HepG2 (cell line): ENCODE data around the gene LRRC8C. TPM values are rescaled to one million over a fixed set of nuclear protein-coding genes. Genes with fewer than 3 reads are reported as not detected.
"Not testable (repeated sequence)": the region's sequence is repeated elsewhere in the genome, so short reads cannot be mapped to it uniquely, and the experiment has no call there.

Source experiments
- ATAC-seq: fragments of 200-7000 bp; cut with Tn5 transposase; 3 replicates; pipeline ENCODE4 v1.9.1; 2020; ENCODE audit warnings: mild to moderate bottlenecking, moderate library complexity
- BruUV-seq: library from RNA; stranded (reverse); fragments of 400-500 nt; replicated peaks from 2 replicates; lab custom pipeline; 2021; lab: Mats Ljungman, UMichigan
- CTCF ChIA-PET: fragments of 300-600 bp; formaldehyde crosslinking; extraction: SDS; loops from one replicate; lab custom pipeline; 2021; ENCODE audit warnings: low total read pairs, inconsistent platforms, low intra/inter-chr PET ratio; lab: Yijun Ruan, JAX
- POLR2A ChIA-PET: fragments of 350-600 bp; sonication (Branson Sonifier 250); formaldehyde crosslinking; loops from one replicate; lab custom pipeline; 2020; ENCODE audit warnings: antibody characterized with exemption, inconsistent platforms; lab: Yijun Ruan, JAX
- DNase-seq: peaks from one replicate; pipeline ENCODE4 v3.0.0-alpha.2; 2015; ENCODE audit warnings: low spot score
- FAIRE-seq: peaks from 3 replicates; lab custom pipeline; 2011; peaks lifted over from hg19 to GRCh38; lab: Jason Lieb, UNC
- H2AFZ ChIP-seq: one replicate; pipeline ENCODE4 v1.6.1; 2011; ENCODE audit warnings: low read length, inconsistent platforms
- H3K27ac ChIP-seq: fragments of 300-600 bp; 3 replicates; pipeline ENCODE4 v1.8.0; 2011; ENCODE audit warnings: mixed run types, mild to moderate bottlenecking, mixed read lengths, low read length, inconsistent platforms; ENCODE audit not compliant: insufficient read depth; ENCODE audit errors: extremely low read length
- H3K27me3 ChIP-seq, 2 experiments: fragments of 200-600 bp in 1 of 2; 2 replicates in 1 of 2; 3 replicates in 1 of 2; pipeline versions ENCODE4 v1.6.0 to v1.8.0; 2011; ENCODE audit warnings: low read length in 2 of 2, mild to moderate bottlenecking in 2 of 2, moderate library complexity in 2 of 2, inconsistent platforms in 1 of 2; ENCODE audit not compliant: insufficient read depth in 2 of 2, control insufficient read depth in 1 of 2
- H3K36me3 ChIP-seq, 2 experiments: fragments of 200-600 bp in 1 of 2; replicated peaks in 1 of 2; 2 replicates in 1 of 2; 3 replicates in 1 of 2; pipeline versions ENCODE4 v1.5.1 to v1.8.0; 2011; ENCODE audit warnings: low read length in 2 of 2, inconsistent platforms in 1 of 2; ENCODE audit not compliant: insufficient read depth in 2 of 2, control insufficient read depth in 1 of 2
- H3K4me1 ChIP-seq: 2 replicates; pipeline ENCODE4 v1.5.1; 2012; ENCODE audit warnings: low read length, inconsistent platforms; ENCODE audit not compliant: insufficient read depth
- H3K4me2 ChIP-seq: 2 replicates; pipeline ENCODE4 v1.6.0; 2011; ENCODE audit warnings: low read depth, low read length, inconsistent platforms
- H3K4me3 ChIP-seq, 3 experiments: fragments of 200-600 bp in 1 of 3; sonication (generic), shearing (Covaris generic) in 1 of 3; replicated peaks in 1 of 3; 2 replicates each; pipeline ENCODE4 v1.5.1; 2011 to 2016; ENCODE audit warnings: low read length in 3 of 3, inconsistent platforms in 2 of 3, low read depth in 2 of 3, mild to moderate bottlenecking in 2 of 3, control low read depth in 1 of 3, mixed read lengths in 1 of 3; ENCODE audit not compliant: insufficient read depth in 1 of 3
- H3K79me2 ChIP-seq: one replicate; pipeline ENCODE4 v1.6.1; 2011; ENCODE audit warnings: low read length, inconsistent platforms; ENCODE audit not compliant: insufficient read depth
- H3K9ac ChIP-seq: 2 replicates; pipeline ENCODE4 v1.6.0; 2011; ENCODE audit warnings: mild to moderate bottlenecking, low read depth, low read length, inconsistent platforms; ENCODE audit not compliant: insufficient read depth
- H3K9me3 ChIP-seq: 2 replicates; pipeline ENCODE4 v1.5.1; 2012; ENCODE audit warnings: mild to moderate bottlenecking, low read length
- H4K20me1 ChIP-seq: 2 replicates; pipeline ENCODE4 v1.6.0; 2011; ENCODE audit warnings: inconsistent platforms, mild to moderate bottlenecking, low read length, moderate library complexity; ENCODE audit not compliant: insufficient read depth
- BCL6 ChIP-seq: IDR thresholded peaks from 2 replicates; pipeline ENCODE4 v1.6.1; 2016; ENCODE audit warnings: missing genetic modification reagents, missing compliant biosample characterization
- ETV5 ChIP-seq: IDR thresholded peaks from 2 replicates; pipeline ENCODE4 v1.6.1; 2018; ENCODE audit warnings: missing biosample characterization, missing genetic modification reagents, inconsistent platforms, borderline replicate concordance
- FOXO1 ChIP-seq: sonication (generic); formaldehyde crosslinking; IDR thresholded peaks from 2 replicates; pipeline ENCODE4 v1.4.0; 2020; ENCODE audit warnings: missing genetic modification reagents
- FOXP1 ChIP-seq, 2 experiments: fragments of 450-650 bp in 1 of 2; IDR thresholded peaks; 2 replicates each; pipeline ENCODE4 v1.6.1; 2017 to 2018; ENCODE audit warnings: antibody characterized with exemption in 1 of 2
- HMG20B ChIP-seq: conservative IDR thresholded peaks from 2 replicates; pipeline ENCODE4 v1.6.1; 2016; ENCODE audit warnings: missing genetic modification reagents, missing compliant biosample characterization
- ISL2 ChIP-seq: sonication (generic); formaldehyde crosslinking; IDR thresholded peaks from 2 replicates; pipeline ENCODE4 v1.5.0; 2020; ENCODE audit warnings: missing genetic modification reagents
- KDM2A ChIP-seq: sonication (generic); formaldehyde crosslinking; IDR thresholded peaks from 2 replicates; pipeline ENCODE4 v1.4.0; 2020; ENCODE audit warnings: low read depth, missing genetic modification reagents, borderline replicate concordance
- NCOA2 ChIP-seq: sonication (generic); formaldehyde crosslinking; IDR thresholded peaks from 2 replicates; pipeline ENCODE4 v1.8.0; 2022; ENCODE audit warnings: inconsistent platforms
- PPARG ChIP-seq: conservative IDR thresholded peaks from 2 replicates; pipeline ENCODE4 v1.6.1; 2016; ENCODE audit warnings: missing biosample characterization, missing genetic modification reagents
- ZMYM4 ChIP-seq: sonication (generic); formaldehyde crosslinking; IDR thresholded peaks from 2 replicates; pipeline ENCODE4 v1.8.1; 2023; ENCODE audit warnings: mild to moderate bottlenecking, missing genetic modification reagents
- ZNF878 ChIP-seq: sonication (generic); formaldehyde crosslinking; IDR thresholded peaks from 2 replicates; pipeline ENCODE4 v1.8.1; 2023; ENCODE audit warnings: mild to moderate bottlenecking, missing genetic modification reagents, moderate library complexity
- WGBS: methylation state at CpG from one replicate; pipeline ENCODE4 v1.1.6; 2017; ENCODE audit warnings: low lambda C conversion rate; 5-methylcytosine and 5-hydroxymethylcytosine counted together
- in situ Hi-C: cut with HindIII; loops from 2 replicates; pipeline ENCODE4 v1.10.0; 2017; ENCODE audit warnings: low pct_unique_long_range_greater_than_20kb; ENCODE audit not compliant: extremely low pct_ligation_motif_present
- intact Hi-C: fragments of 100-400 bp; cut with micrococcal nuclease; formaldehyde crosslinking; loops from one replicate; pipeline ENCODE4 v1.10.0; 2022; ENCODE audit not compliant: unreplicated experiment
- polyA plus RNA-seq, 8 experiments: library from polyadenylated mRNA; depleted of rRNA in 3 of 8; stranded (reverse) in 7 of 8; unstranded in 1 of 8; fragments of >200 nt; fragmentation: Illumina TruSeq in 4 of 8; extraction: Trizol in 4 of 8; gene quantifications; 2 replicates each; pipeline versions ENCODE4 v1.2.1 to v1.2.3, GENCODE V29; 2011 to 2016; ENCODE audit warnings: low read depth in 4 of 8, missing spikeins in 1 of 8, mixed read lengths in 1 of 8; ENCODE audit not compliant: insufficient read depth in 1 of 8
- total RNA-seq, 5 experiments: library from RNA; depleted of rRNA; stranded (reverse); fragments of >200 nt; fragmentation: Illumina TruSeq; extraction: Trizol; gene quantifications; 2 replicates each; pipeline ENCODE4 v1.2.3, GENCODE V29; 2016; ENCODE audit warnings: low read depth in 1 of 5
- TF ChIP-seq, protein P1 (sequence below): IDR thresholded peaks from 2 replicates; pipeline ENCODE4 v1.6.1; 2018; ENCODE audit warnings: missing genetic modification reagents, mild to moderate bottlenecking, missing compliant biosample characterization
- TF ChIP-seq, protein P2 (sequence below): sonication (generic); formaldehyde crosslinking; IDR thresholded peaks from 2 replicates; pipeline ENCODE4 v1.5.1; 2020; ENCODE audit warnings: mild to moderate bottlenecking, moderate library complexity, missing genetic modification reagents
- TF ChIP-seq, protein P3 (sequence below): sonication (generic); formaldehyde crosslinking; IDR thresholded peaks from 2 replicates; pipeline ENCODE4 v1.5.1; 2020; ENCODE audit warnings: mild to moderate bottlenecking, missing genetic modification reagents
- TF ChIP-seq, protein P4 (sequence below): IDR thresholded peaks from 2 replicates; pipeline ENCODE4 v1.6.1; 2016; ENCODE audit warnings: low read depth

Gene LRRC8C
- total and polyA plus RNA-seq, 2 of the 13 experiments (the other 11 are each of a cell fraction or from before 2014, with no cell fraction given): 0.22 to 0.32 TPM

- no peak for TF ChIP-seq FOXO1
Observed at GRCh38 chr1:89590341-89591080, 42.4 kb upstream of the LRRC8C start (continued).

DNA sequence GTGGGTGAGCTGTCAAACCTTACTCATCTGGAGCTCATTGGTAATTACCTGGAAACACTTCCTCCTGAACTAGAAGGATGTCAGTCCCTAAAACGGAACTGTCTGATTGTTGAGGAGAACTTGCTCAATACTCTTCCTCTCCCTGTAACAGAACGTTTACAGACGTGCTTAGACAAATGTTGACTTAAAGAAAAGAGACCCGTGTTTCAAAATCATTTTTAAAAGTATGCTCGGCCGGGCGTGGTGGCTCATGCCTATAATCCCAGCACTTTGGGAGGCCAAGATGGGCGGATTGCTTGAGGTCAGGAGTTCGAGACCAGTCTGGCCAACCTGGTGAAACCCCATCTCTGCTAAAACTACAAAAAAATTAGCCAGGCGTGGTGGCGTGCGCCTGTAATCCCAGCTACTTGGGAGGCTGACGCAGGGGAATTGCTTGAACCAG lies 40.0 kb upstream of the LRRC8C start:
- peaks cover 35% of the 10 kb centered on the region for H3K4me1 ChIP-seq
- H3K79me2 ChIP-seq; H3K9me3 ChIP-seq; H3K27me3 ChIP-seq; BruUV-seq; intact Hi-C loops; H2AFZ ChIP-seq; CTCF ChIA-PET; in situ Hi-C loops; H3K27ac ChIP-seq; H3K4me2 ChIP-seq; H3K9ac ChIP-seq; H3K36me3 ChIP-seq; H4K20me1 ChIP-seq; H3K4me3 ChIP-seq; TF ChIP-seq FOXP1 (IDR thresholded peaks at IDR 0.05): not testable (repeated sequence)
- ATAC-seq (peak; percentile 85), FAIRE-seq (peak; percentile 77), DNase-seq (peak; percentile 89)
- POLR2A ChIA-PET: interaction anchor here (0.9 to 1.0 kb wide), 2 partner anchors 69 to 601 kb away, joined by 3 read pairs; partner anchors contain the start of gene LRRC8B
- 36% methylated on average over 13 of the region's 13 CpGs for WGBS
- peak; percentile 69; the same call in 1 of the 2 replicates for TF ChIP-seq ISL2
- peak; percentile 75 for TF ChIP-seq ZMYM4 (CRISPR knock-in tag)
- TF ChIP-seq NCOA2: peak; percentile 74
- TF ChIP-seq, protein P1, sequence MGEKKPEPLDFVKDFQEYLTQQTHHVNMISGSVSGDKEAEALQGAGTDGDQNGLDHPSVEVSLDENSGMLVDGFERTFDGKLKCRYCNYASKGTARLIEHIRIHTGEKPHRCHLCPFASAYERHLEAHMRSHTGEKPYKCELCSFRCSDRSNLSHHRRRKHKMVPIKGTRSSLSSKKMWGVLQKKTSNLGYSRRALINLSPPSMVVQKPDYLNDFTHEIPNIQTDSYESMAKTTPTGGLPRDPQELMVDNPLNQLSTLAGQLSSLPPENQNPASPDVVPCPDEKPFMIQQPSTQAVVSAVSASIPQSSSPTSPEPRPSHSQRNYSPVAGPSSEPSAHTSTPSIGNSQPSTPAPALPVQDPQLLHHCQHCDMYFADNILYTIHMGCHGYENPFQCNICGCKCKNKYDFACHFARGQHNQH (CRISPR knock-in tag): peak; percentile 99
- TF ChIP-seq KDM2A (CRISPR knock-in tag): peak; percentile 20; the same call in 1 of the 2 replicates
- peak; percentile 51; the same call in 1 of the 2 replicates for TF ChIP-seq ZNF878
- peak; percentile 39; the same call in 1 of the 2 replicates for TF ChIP-seq FOXP1 (CRISPR knock-in tag; IDR thresholded peaks at IDR 0.05)
- TF ChIP-seq ETV5 (CRISPR knock-in tag): peak; percentile 83; the same call in 1 of the 2 replicates
- TF ChIP-seq, protein P2, sequence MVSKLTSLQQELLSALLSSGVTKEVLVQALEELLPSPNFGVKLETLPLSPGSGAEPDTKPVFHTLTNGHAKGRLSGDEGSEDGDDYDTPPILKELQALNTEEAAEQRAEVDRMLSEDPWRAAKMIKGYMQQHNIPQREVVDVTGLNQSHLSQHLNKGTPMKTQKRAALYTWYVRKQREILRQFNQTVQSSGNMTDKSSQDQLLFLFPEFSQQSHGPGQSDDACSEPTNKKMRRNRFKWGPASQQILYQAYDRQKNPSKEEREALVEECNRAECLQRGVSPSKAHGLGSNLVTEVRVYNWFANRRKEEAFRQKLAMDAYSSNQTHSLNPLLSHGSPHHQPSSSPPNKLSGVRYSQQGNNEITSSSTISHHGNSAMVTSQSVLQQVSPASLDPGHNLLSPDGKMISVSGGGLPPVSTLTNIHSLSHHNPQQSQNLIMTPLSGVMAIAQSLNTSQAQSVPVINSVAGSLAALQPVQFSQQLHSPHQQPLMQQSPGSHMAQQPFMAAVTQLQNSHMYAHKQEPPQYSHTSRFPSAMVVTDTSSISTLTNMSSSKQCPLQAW: 0 out of 2 replicates have a peak, but pooled peaks have one; percentile 16
- TF ChIP-seq, protein P3, sequence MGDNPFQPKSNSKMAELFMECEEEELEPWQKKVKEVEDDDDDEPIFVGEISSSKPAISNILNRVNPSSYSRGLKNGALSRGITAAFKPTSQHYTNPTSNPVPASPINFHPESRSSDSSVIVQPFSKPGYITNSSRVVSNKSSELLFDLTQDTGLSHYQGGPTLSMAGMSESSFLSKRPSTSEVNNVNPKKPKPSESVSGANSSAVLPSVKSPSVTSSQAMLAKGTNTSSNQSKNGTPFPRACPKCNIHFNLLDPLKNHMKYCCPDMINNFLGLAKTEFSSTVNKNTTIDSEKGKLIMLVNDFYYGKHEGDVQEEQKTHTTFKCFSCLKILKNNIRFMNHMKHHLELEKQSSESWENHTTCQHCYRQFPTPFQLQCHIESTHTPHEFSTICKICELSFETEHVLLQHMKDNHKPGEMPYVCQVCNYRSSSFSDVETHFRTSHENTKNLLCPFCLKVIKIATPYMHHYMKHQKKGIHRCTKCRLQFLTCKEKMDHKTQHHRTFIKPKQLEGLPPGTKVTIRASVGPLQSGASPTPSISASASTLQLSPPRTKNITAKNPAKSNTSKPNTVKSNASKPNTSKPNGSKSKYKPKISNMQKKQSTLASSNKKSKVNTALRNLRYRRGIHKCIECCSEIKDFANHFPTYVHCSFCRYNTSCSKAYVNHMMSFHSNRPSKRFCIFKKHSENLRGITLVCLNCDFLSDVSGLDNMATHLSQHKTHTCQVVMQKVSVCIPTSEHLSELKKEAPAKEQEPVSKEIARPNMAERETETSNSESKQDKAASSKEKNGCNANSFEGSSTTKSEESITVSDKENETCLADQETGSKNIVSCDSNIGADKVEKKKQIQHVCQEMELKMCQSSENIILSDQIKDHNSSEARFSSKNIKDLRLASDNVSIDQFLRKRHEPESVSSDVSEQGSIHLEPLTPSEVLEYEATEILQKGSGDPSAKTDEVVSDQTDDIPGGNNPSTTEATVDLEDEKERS (CRISPR knock-in tag): peak; percentile 83; the same call in 1 of the 2 replicates
- TF ChIP-seq PPARG (CRISPR knock-in tag): peak; percentile 46; the same call in 1 of the 2 replicates
- TF ChIP-seq HMG20B: peak; percentile 56
- peak; percentile 93 for TF ChIP-seq BCL6 (CRISPR knock-in tag)
- TF ChIP-seq, protein P4, sequence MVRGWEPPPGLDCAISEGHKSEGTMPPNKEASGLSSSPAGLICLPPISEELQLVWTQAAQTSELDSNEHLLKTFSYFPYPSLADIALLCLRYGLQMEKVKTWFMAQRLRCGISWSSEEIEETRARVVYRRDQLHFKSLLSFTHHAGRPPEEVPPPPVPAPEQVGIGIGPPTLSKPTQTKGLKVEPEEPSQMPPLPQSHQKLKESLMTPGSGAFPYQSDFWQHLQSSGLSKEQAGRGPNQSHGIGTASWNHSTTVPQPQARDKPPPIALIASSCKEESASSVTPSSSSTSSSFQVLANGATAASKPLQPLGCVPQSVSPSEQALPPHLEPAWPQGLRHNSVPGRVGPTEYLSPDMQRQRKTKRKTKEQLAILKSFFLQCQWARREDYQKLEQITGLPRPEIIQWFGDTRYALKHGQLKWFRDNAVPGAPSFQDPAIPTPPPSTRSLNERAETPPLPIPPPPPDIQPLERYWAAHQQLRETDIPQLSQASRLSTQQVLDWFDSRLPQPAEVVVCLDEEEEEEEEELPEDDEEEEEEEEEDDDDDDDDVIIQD (CRISPR knock-in tag): peak; percentile 95
